B cell (primary cell): ENCODE data around the gene ANK3. TPM values are rescaled to one million over a fixed set of nuclear protein-coding genes. Genes with fewer than 3 reads are reported as not detected.

Experiments
- ATAC-seq: fragments of 200-7000 bp; cut with Tn5 transposase; one replicate; pipeline ENCODE4 v1.10.0; 2021; ENCODE audit warnings: low read depth, mild to moderate bottlenecking, moderate number of reproducible peaks, moderate library complexity
- CTCF ChIA-PET: fragments of 350-600 bp; sonication (Branson Sonifier 250); formaldehyde crosslinking; loops from one replicate; lab custom pipeline; 2021; ENCODE audit warnings: antibody characterized with exemption, inconsistent platforms; lab: Charles Lee
- POLR2A ChIA-PET: fragments of 350-600 bp; sonication (Branson Sonifier 250); formaldehyde crosslinking; loops from one replicate; lab custom pipeline; 2021; ENCODE audit warnings: antibody characterized with exemption; lab: Charles Lee
- DNase-seq: peaks from one replicate; pipeline ENCODE4 v3.0.0; 2013
- H2AFZ ChIP-seq: 2 replicates; pipeline ENCODE4 v1.6.1; 2012; ENCODE audit warnings: mild to moderate bottlenecking, low read depth, low read length; ENCODE audit not compliant: insufficient read depth, poor library complexity, severe bottlenecking
- H3K27ac ChIP-seq, 2 donors: 1 replicate in 1 of 2; 2 replicates in 1 of 2; pipeline ENCODE4 v1.5.1; 2012 to 2013; ENCODE audit warnings: low read length in 2 of 2, mild to moderate bottlenecking in 2 of 2, moderate library complexity in 1 of 2
- H3K27me3 ChIP-seq, 4 experiments: fragments of 200-600 bp in 1 of 4; sonication (generic) in 1 of 4; replicated peaks in 1 of 4; 1 replicate in 2 of 4; 2 replicates in 2 of 4; pipeline versions ENCODE4 v1.6.1 to v1.7.0; 2013 to 2016; ENCODE audit warnings: low read length in 3 of 4, mild to moderate bottlenecking in 2 of 4, mixed read lengths in 1 of 4, moderate library complexity in 1 of 4; ENCODE audit not compliant: insufficient read depth in 4 of 4, control insufficient read depth in 3 of 4; ENCODE audit errors: control extremely low read depth in 1 of 4
- H3K36me3 ChIP-seq, 2 experiments: replicated peaks in 1 of 2; 1 replicate in 1 of 2; 2 replicates in 1 of 2; pipeline versions ENCODE4 v1.6.1 to v1.7.1; 2013; ENCODE audit warnings: low read length in 1 of 2; ENCODE audit not compliant: insufficient read depth in 2 of 2, control insufficient read depth in 1 of 2; ENCODE audit errors: control extremely low read depth in 1 of 2, extremely low read depth in 1 of 2
- H3K4me1 ChIP-seq, 2 donors: fragments of 200-600 bp in 1 of 2; sonication (generic) in 1 of 2; 1 replicate in 1 of 2; 2 replicates in 1 of 2; pipeline versions ENCODE4 v1.5.1 to v1.6.1; 2013 to 2017; ENCODE audit warnings: low read length in 2 of 2; ENCODE audit not compliant: control insufficient read depth in 2 of 2, insufficient read depth in 2 of 2
- H3K4me2 ChIP-seq: replicated peaks from 2 replicates; pipeline ENCODE3; 2012; ENCODE audit warnings: mild to moderate bottlenecking, low read depth, low read length; ENCODE audit not compliant: poor library complexity, severe bottlenecking
- H3K4me3 ChIP-seq, 5 experiments: fragments of 200-600 bp in 1 of 5; sonication (generic) in 1 of 5; 1 replicate in 3 of 5; 2 replicates in 2 of 5; pipeline versions ENCODE4 v1.5.1 to v1.7.0; 2011 to 2016; ENCODE audit warnings: low read length in 4 of 5, mild to moderate bottlenecking in 4 of 5, low read depth in 2 of 5, control low read depth in 1 of 5, moderate library complexity in 1 of 5; ENCODE audit not compliant: insufficient read depth in 1 of 5; ENCODE audit errors: control extremely low read depth in 1 of 5, extremely low read depth in 1 of 5
- H3K79me2 ChIP-seq: fragments of 200-600 bp; sonication (generic); one replicate; pipeline ENCODE4 v1.6.0; 2016; ENCODE audit warnings: low read length; ENCODE audit not compliant: control insufficient read depth, insufficient read depth
- H3K9ac ChIP-seq: fragments of 200-600 bp; sonication (generic); 2 replicates; pipeline ENCODE4 v1.6.1; 2017; ENCODE audit warnings: mild to moderate bottlenecking, low read length, moderate library complexity
- H3K9me3 ChIP-seq, 3 donors: one replicate each; pipeline versions ENCODE4 v1.6.1 to v1.7.1; 2013; ENCODE audit warnings: low read length in 2 of 3; ENCODE audit not compliant: control insufficient read depth in 2 of 3, insufficient read depth in 1 of 3; ENCODE audit errors: control extremely low read depth in 1 of 3
- H4K20me1 ChIP-seq: 2 replicates; pipeline ENCODE4 v1.6.0; 2012; ENCODE audit warnings: mild to moderate bottlenecking, low read length; ENCODE audit not compliant: insufficient read depth, control insufficient read depth, poor library complexity, severe bottlenecking
- H3K27ac Mint-ChIP-seq: one replicate; pipeline ENCODE4 v1.8.0; 2021; ENCODE audit warnings: mixed read lengths
- H3K27me3 Mint-ChIP-seq: one replicate; pipeline ENCODE4 v1.8.0; 2021; ENCODE audit warnings: mixed read lengths
- H3K4me1 Mint-ChIP-seq: one replicate; pipeline ENCODE4 v1.8.0; 2021; ENCODE audit warnings: mixed read lengths
- H3K4me3 Mint-ChIP-seq: one replicate; pipeline ENCODE4 v1.8.0; 2021; ENCODE audit warnings: mixed read lengths
- H3K9me3 Mint-ChIP-seq: one replicate; pipeline ENCODE4 v1.8.0; 2022; ENCODE audit warnings: mixed read lengths; ENCODE audit not compliant: insufficient read depth
- CTCF ChIP-seq: fragments of 200-600 bp; IDR thresholded peaks from one replicate; pipeline ENCODE4 v1.8.0; 2022; ENCODE audit warnings: antibody characterized with exemption, mild to moderate bottlenecking
- EZH2 ChIP-seq: IDR thresholded peaks from 2 replicates; pipeline ENCODE4 v1.6.1; 2012; ENCODE audit warnings: borderline replicate concordance, low read depth, mild to moderate bottlenecking, moderate library complexity, low read length; ENCODE audit not compliant: insufficient read depth, poor library complexity, severe bottlenecking
- WGBS: methylation state at CpG from one replicate; pipeline ENCODE4 v1.1.5; 2013; ENCODE audit warnings: missing lambda C conversion rate; ENCODE audit not compliant: insufficient coverage; 5-methylcytosine and 5-hydroxymethylcytosine counted together
- intact Hi-C: fragments of 100-400 bp; cut with micrococcal nuclease; formaldehyde crosslinking; loops from one replicate; pipeline ENCODE4 v1.10.0; 2022
- polyA plus RNA-seq: library from polyadenylated mRNA; depleted of rRNA; stranded (reverse); fragments of >200 nt; gene quantifications from 2 replicates; pipeline ENCODE4 v1.2.3, GENCODE V29; 2012
- total RNA-seq, 2 donors: library from RNA; stranded (reverse); fragments of 120-200 nt in 1 of 2; gene quantifications; 1 replicate in 1 of 2; 2 replicates in 1 of 2; pipeline versions ENCODE4 v1.2.3 to v1.2.4, GENCODE V29; 2013 to 2022

The ANK3 gene
- total and polyA plus RNA-seq, 2 donors (not counting 1 experiment from before 2014, with no cell fraction given) = 4.9 to 21.6 TPM

DNA sequence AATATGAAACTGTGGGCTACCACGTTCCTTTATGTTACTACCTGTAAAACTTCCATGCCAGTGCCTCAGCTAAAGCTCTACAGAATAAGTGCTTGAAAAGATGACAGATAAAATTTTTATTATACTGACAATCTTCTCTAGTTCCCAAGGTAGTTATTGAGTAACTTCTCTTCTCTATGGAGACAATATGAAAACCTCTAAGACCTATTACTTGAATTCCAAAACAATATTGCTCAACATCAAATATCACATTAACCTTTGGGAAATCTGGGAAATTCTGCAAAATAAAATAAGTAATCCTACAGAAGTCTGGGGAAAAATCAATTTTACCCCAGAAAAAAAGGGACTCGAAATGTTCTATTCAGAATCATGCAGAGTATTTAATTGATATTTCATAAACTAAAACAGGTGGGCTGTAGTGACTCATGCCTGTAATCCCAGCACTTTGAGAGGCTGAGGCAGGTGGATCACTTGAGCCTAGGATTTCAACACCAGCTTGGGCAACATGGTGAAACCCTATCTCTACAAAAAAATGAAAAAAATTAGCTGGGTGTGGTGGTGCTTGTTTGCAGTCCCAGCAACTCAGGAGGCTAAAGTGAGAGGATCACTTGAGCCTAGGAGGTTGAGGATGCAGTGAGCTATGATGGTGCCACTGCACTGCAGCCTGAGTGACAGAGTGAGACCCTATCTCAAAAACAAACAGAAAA lies 23.8 kb upstream of the ANK3 start:
- DNase-seq (no peak), ATAC-seq (no peak)
- CTCF ChIA-PET = no interaction called here
- Histone ChIP-seq H3K9ac (no peak overlapping the region), H3K27ac (no peak overlapping the region), H3K4me3 (no peak overlapping the region), H3K4me1 (no peaks in the 10 kb centered on the region), H4K20me1 (no peaks in the 10 kb centered on the region), H3K4me2 (no peak overlapping the region), H3K36me3 (no peaks in the 10 kb centered on the region), H3K79me2 (no peaks in the 10 kb centered on the region), H3K9me3 (no peaks in the 10 kb centered on the region), H2AFZ (no peak overlapping the region), H3K27me3 (peaks cover 0 to 5% (median 0%) of the 10 kb centered on the region in 4 experiments)
- Mint-ChIP-seq H3K27me3 (no peaks in the 10 kb centered on the region), H3K4me1 (no peaks in the 10 kb centered on the region), H3K27ac (no peak overlapping the region), H3K4me3 (no peak overlapping the region), H3K9me3 (no peaks in the 10 kb centered on the region)
- POLR2A ChIA-PET = no interaction called here
- WGBS = no CpG with 5 or more reads among the region's 2 CpGs
- intact Hi-C loops = no loop called here
- TF ChIP-seq EZH2 = no peak
- no peak for TF ChIP-seq CTCF

DNA sequence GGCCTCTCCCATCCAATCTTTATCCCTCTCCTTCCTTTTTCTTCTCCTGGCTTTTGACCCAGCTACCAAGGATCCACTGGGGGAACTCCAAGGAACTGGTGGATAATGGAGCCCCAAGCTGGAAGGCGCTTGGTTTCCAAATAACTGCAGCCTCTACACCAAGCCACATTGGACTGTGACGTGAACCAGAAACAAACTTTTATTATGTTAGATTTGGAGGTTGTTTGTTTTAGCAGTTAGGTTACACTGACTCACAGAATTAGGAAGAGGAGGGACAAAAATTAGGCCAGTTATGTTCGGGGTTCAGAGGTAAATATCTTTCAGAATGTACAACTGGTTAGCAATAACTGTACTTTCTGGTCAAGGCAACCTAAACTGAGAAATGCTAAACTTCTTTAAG lies 21.3 kb upstream of the ANK3 start:
- Histone ChIP-seq H3K9ac (no peak overlapping the region), H3K4me2 (no peak overlapping the region), H3K79me2 (no peaks in the 10 kb centered on the region), H3K27ac (no peak overlapping the region), H3K36me3 (no peaks in the 10 kb centered on the region), H4K20me1 (no peaks in the 10 kb centered on the region), H2AFZ (no peak overlapping the region), H3K27me3 (peaks cover 0 to 5% (median 0%) of the 10 kb centered on the region in 4 experiments), H3K4me1 (no peaks in the 10 kb centered on the region), H3K4me3 (no peak overlapping the region), H3K9me3 (no peaks in the 10 kb centered on the region)
- Mint-ChIP-seq H3K27me3 (no peaks in the 10 kb centered on the region), H3K27ac (no peak overlapping the region), H3K4me1 (no peaks in the 10 kb centered on the region), H3K9me3 (no peaks in the 10 kb centered on the region), H3K4me3 (no peak overlapping the region)
- 90% methylated on average over 2 of the region's 3 CpGs for WGBS
- DNase-seq = no peak
- ChIA-PET CTCF (no interaction called here), POLR2A (no interaction called here)
- no peak for ATAC-seq
- intact Hi-C loops = no loop called here
- TF ChIP-seq EZH2 (no peak), CTCF (no peak)
